ENCODE results near the gene GPC1.

Gene GPC1

DNA sequence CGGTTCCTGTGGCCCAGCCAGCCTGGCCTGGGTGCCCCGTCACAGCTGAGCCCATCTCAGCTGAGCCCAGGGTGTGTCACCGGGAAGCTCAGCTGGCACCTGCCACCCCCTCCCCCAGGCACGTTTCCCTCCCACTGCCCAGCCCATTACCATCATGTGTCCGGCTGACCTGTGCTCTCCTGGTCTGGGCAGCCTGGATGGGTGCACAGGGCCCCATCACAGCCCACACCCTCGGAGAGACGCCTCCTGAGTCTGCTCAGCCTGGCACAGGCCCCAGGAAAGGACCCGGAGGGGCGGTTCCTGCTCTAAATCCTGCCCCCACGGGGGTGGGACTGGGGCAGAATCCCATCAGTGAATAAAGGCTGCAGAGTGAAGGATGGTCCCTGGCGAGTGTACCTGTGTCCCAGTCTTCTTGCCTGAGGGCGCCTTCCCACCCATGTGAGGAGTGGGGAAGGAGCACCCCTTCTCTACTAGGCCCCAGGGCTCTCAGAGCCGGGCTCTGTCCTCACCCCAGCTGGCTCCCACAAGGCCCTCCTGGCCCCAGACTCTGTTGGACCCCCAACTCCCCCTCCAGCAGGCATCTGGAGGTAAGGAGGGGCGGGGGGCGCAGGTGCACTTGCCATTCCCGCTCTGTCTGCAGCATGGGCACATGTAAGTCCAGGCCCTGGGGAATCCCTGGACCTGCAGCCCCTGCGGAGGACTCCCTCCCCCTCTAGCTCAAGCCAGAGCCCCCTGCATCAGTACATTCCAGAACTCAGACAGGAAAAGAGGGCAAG is 21.2 kb downstream of the GPC1 start:
- peaks cover 63% of the 10 kb centered on the region for H3K4me1 ChIP-seq (ENCODE audit: control insufficient read depth, insufficient read depth, low read length)
- no peak overlapping the region for H3K9ac ChIP-seq (ENCODE audit: low read length)
- no peak overlapping the region for H3K27ac ChIP-seq (ENCODE audit: low read depth, low read length)
- no peaks in the 10 kb centered on the region for H3K9me3 ChIP-seq (ENCODE audit: control insufficient read depth, insufficient read depth, low read depth, low read length)
- H3K36me3 ChIP-seq (ENCODE audit: control insufficient read depth, insufficient read depth, low read length), result no peaks in the 10 kb centered on the region
- H3K27me3 ChIP-seq (ENCODE audit: control insufficient read depth, insufficient read depth, low read length), result peaks cover 39% of the 10 kb centered on the region
- peak overlapping the region; percentile 52 for H3K4me3 ChIP-seq (ENCODE audit: low read depth, low read length)

DNA sequence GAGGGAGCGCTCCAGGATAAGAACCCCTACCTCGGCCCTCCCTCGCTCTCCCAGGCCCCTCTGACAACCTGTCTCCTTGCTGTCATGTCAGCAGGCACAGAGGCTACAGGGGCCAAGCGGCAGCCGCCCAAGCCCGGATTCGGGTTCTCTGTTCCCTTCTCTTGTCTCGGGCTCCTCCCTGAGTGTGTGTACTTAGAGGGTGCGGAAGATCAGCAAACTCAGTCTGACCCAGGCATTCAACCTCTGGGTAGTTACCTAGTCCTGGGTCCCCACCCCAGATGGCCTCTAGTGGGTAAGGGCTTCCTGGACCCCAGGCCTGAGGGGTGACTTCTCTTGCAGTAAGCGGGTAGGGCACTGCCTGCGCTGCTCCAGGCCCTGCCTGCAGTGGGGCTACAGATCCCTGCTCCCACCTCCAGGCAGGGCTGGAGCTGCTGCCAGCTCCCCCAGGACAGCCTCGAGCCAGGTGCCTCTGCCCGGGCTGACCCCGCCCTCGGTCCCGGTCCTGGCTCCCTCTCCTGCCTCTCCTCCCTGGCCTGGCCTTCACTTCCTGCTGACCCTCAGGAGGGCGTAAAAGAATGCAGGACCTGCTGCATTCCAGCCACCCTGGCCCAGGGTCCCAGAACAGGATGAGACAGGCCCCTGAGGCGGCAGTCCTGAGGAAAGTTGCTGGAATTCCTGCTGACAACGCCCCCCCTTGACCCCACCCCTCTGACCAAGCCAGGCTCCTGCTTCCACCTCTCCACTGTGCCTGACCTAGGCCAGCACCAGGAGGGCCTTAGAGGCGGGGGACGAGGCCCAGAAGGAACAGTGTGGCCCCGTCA is 22.0 kb downstream of the GPC1 start:
- Histone ChIP-seq H3K27me3 (ENCODE audit: control insufficient read depth, insufficient read depth, low read length) (peaks cover 39% of the 10 kb centered on the region), H3K27ac (ENCODE audit: low read depth, low read length) (no peak overlapping the region), H3K4me1 (ENCODE audit: control insufficient read depth, insufficient read depth, low read length) (peaks cover 56% of the 10 kb centered on the region), H3K9me3 (ENCODE audit: control insufficient read depth, insufficient read depth, low read depth, low read length) (no peaks in the 10 kb centered on the region), H3K4me3 (ENCODE audit: low read depth, low read length) (peak overlapping the region; percentile 31; the same call in 1 of the 2 replicates), H3K36me3 (ENCODE audit: control insufficient read depth, insufficient read depth, low read length) (no peaks in the 10 kb centered on the region), H3K9ac (ENCODE audit: low read length) (no peak overlapping the region)

- no peaks in the 10 kb centered on the region for H3K36me3 ChIP-seq (ENCODE audit: control insufficient read depth, insufficient read depth, low read length)
- H3K4me1 ChIP-seq (ENCODE audit: control insufficient read depth, insufficient read depth, low read length), result peaks cover 56% of the 10 kb centered on the region
- H3K27ac ChIP-seq (ENCODE audit: low read depth, low read length), result no peak overlapping the region
- no peaks in the 10 kb centered on the region for H3K9me3 ChIP-seq (ENCODE audit: control insufficient read depth, insufficient read depth, low read depth, low read length)
- no peak overlapping the region for H3K4me3 ChIP-seq (ENCODE audit: low read depth, low read length)
- peaks cover 39% of the 10 kb centered on the region for H3K27me3 ChIP-seq (ENCODE audit: control insufficient read depth, insufficient read depth, low read length)
- H3K9ac ChIP-seq (ENCODE audit: low read length), result no peak overlapping the region
Measured at GRCh38 chr2:240458044-240458899, 22.8 kb downstream of the GPC1 start.

GRCh38 chr2:240458900-240459391 is 23.5 kb downstream of the GPC1 start:
- no peak overlapping the region for H3K27ac ChIP-seq (ENCODE audit: low read depth, low read length)
- no peak overlapping the region for H3K4me3 ChIP-seq (ENCODE audit: low read depth, low read length)
- peaks cover 35% of the 10 kb centered on the region for H3K27me3 ChIP-seq (ENCODE audit: control insufficient read depth, insufficient read depth, low read length)
- H3K36me3 ChIP-seq (ENCODE audit: control insufficient read depth, insufficient read depth, low read length), result peaks cover 4% of the 10 kb centered on the region
- H3K9ac ChIP-seq (ENCODE audit: low read length), result no peak overlapping the region
- H3K4me1 ChIP-seq (ENCODE audit: control insufficient read depth, insufficient read depth, low read length), result peaks cover 56% of the 10 kb centered on the region
- no peaks in the 10 kb centered on the region for H3K9me3 ChIP-seq (ENCODE audit: control insufficient read depth, insufficient read depth, low read depth, low read length)

DNA sequence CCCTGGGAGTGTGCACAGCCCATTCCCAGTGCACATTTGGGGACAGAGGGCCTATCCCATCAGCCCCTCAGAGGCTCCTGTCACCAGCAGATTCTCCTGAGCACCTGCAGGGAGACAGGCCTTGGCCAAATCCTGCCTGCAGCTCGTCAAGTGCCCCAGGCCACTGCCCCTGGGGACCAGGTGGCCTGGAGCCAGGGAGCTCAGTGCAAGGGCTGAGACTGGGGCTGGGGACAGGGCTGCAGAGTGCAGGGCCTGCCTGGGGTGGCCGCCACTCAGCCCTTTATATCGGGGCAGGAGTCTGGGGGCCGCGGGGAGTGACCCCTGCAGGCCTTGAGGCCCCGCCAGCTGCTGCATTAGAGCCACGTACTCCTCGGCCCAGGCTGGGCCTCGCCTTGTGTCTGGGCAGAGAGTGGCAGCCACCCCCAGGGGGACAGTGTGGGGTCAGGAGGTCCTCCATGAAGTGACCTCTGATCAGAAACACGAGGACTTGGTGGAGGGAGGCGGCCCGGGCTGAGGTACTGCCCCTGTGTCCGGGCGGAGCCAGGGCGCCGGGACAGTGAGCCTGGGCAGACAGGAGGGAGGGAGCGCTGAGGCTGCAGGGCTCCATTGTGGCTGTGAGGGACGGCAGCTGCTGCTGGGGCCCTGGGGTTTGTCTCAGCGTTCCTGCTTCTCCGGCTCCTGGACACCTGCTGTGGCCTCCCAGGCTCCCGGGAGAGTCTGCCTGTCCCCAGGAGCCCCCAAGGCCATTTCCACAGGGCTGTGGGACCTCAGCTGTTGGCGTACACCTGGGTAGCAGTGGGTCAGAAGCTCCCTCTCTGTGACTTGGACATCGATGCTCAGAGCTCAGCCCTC is 24.2 kb downstream of the GPC1 start:
- Histone ChIP-seq H3K9ac (ENCODE audit: low read length) (no peak overlapping the region), H3K4me1 (ENCODE audit: control insufficient read depth, insufficient read depth, low read length) (peaks cover 50% of the 10 kb centered on the region), H3K9me3 (ENCODE audit: control insufficient read depth, insufficient read depth, low read depth, low read length) (no peaks in the 10 kb centered on the region), H3K27me3 (ENCODE audit: control insufficient read depth, insufficient read depth, low read length) (peaks cover 28% of the 10 kb centered on the region), H3K27ac (ENCODE audit: low read depth, low read length) (no peak overlapping the region), H3K4me3 (ENCODE audit: low read depth, low read length) (no peak overlapping the region), H3K36me3 (ENCODE audit: control insufficient read depth, insufficient read depth, low read length) (peaks cover 11% of the 10 kb centered on the region)

DNA sequence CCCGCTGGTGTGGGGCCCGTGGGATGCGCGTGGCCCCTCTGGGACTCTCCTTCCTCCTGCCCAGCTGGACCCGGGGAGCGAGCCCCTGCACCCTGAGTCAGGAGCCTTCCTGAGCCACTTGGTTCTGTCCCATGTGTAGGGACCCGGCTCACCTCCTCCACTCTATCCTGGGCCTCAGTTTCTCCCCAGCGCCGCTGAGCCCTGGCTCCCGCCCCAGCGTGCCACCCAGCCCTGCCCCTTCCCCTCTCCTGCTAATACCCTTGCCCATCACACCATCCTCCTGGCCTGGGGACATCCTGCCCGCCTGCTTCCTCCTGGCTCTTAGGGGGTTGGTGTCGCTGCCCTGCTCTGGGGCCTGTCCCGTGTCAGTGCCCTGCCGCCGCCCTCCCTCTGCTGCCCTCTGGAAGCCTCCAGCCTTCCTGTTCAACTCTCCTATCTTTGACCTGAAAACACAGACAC is 24.8 kb downstream of the GPC1 start:
- H3K9ac ChIP-seq (ENCODE audit: low read length), result no peak overlapping the region
- H3K4me1 ChIP-seq (ENCODE audit: control insufficient read depth, insufficient read depth, low read length), result peaks cover 44% of the 10 kb centered on the region
- no peaks in the 10 kb centered on the region for H3K9me3 ChIP-seq (ENCODE audit: control insufficient read depth, insufficient read depth, low read depth, low read length)
- H3K27ac ChIP-seq (ENCODE audit: low read depth, low read length), result no peak overlapping the region
- H3K4me3 ChIP-seq (ENCODE audit: low read depth, low read length), result no peak overlapping the region
- peaks cover 17% of the 10 kb centered on the region for H3K36me3 ChIP-seq (ENCODE audit: control insufficient read depth, insufficient read depth, low read length)
- peaks cover 21% of the 10 kb centered on the region for H3K27me3 ChIP-seq (ENCODE audit: control insufficient read depth, insufficient read depth, low read length)

- H3K4me1 ChIP-seq (ENCODE audit: control insufficient read depth, insufficient read depth, low read length), result peaks cover 41% of the 10 kb centered on the region
- no peak overlapping the region for H3K4me3 ChIP-seq (ENCODE audit: low read depth, low read length)
- H3K9me3 ChIP-seq (ENCODE audit: control insufficient read depth, insufficient read depth, low read depth, low read length), result no peaks in the 10 kb centered on the region
- H3K27ac ChIP-seq (ENCODE audit: low read depth, low read length), result no peak overlapping the region
- H3K9ac ChIP-seq (ENCODE audit: low read length), result no peak overlapping the region
- H3K27me3 ChIP-seq (ENCODE audit: control insufficient read depth, insufficient read depth, low read length), result peaks cover 15% of the 10 kb centered on the region
- peaks cover 23% of the 10 kb centered on the region for H3K36me3 ChIP-seq (ENCODE audit: control insufficient read depth, insufficient read depth, low read length)
Measured at GRCh38 chr2:240460781-240461431, 25.4 kb downstream of the GPC1 start.

GRCh38 chr2:240461471-240462072 is 26.1 kb downstream of the GPC1 start:
- peaks cover 26% of the 10 kb centered on the region for H3K36me3 ChIP-seq (ENCODE audit: control insufficient read depth, insufficient read depth, low read length)
- H3K9me3 ChIP-seq (ENCODE audit: control insufficient read depth, insufficient read depth, low read depth, low read length), result no peaks in the 10 kb centered on the region
- H3K4me1 ChIP-seq (ENCODE audit: control insufficient read depth, insufficient read depth, low read length), result peaks cover 35% of the 10 kb centered on the region
- no peak overlapping the region for H3K27ac ChIP-seq (ENCODE audit: low read depth, low read length)
- peaks cover 8% of the 10 kb centered on the region for H3K27me3 ChIP-seq (ENCODE audit: control insufficient read depth, insufficient read depth, low read length)
- H3K9ac ChIP-seq (ENCODE audit: low read length), result no peak overlapping the region
- no peak overlapping the region for H3K4me3 ChIP-seq (ENCODE audit: low read depth, low read length)

DNA sequence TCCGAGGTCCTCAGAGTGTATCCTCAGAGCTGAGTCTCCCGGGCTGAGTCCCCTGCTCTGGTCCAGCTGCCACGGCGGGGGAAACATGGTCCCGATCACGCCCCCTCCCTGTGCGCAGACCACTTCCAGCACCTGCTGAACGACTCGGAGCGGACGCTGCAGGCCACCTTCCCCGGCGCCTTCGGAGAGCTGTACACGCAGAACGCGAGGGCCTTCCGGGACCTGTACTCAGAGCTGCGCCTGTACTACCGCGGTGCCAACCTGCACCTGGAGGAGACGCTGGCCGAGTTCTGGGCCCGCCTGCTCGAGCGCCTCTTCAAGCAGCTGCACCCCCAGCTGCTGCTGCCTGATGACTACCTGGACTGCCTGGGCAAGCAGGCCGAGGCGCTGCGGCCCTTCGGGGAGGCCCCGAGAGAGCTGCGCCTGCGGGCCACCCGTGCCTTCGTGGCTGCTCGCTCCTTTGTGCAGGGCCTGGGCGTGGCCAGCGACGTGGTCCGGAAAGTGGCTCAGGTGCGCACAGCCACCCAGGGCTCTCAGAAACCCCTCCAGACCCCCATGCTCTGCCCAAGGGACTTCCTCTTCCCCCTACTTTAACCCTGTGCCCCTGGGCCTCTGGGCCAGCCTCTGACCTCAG is 26.7 kb downstream of the GPC1 start:
- no peak overlapping the region for H3K9ac ChIP-seq (ENCODE audit: low read length)
- H3K36me3 ChIP-seq (ENCODE audit: control insufficient read depth, insufficient read depth, low read length), result peaks cover 26% of the 10 kb centered on the region
- H3K4me3 ChIP-seq (ENCODE audit: low read depth, low read length), result no peak overlapping the region
- no peaks in the 10 kb centered on the region for H3K9me3 ChIP-seq (ENCODE audit: control insufficient read depth, insufficient read depth, low read depth, low read length)
- peaks cover 29% of the 10 kb centered on the region for H3K4me1 ChIP-seq (ENCODE audit: control insufficient read depth, insufficient read depth, low read length)
- H3K27me3 ChIP-seq (ENCODE audit: control insufficient read depth, insufficient read depth, low read length), result peaks cover 2% of the 10 kb centered on the region; the same call in 1 of the 2 replicates
- no peak overlapping the region for H3K27ac ChIP-seq (ENCODE audit: low read depth, low read length)

Data from HUES6 (cell line).